ENCODE measurements around the gene SDK2. TPM values are rescaled to one million over a fixed set of nuclear protein-coding genes. Genes with fewer than 3 reads are reported as not detected.

Gene SDK2
- total and polyA plus RNA-seq, 9 donors = 0.40 to 5.4 (median 0.96) TPM

GRCh38 chr17:73293031-73293430 is 351.2 kb downstream of the SDK2 start:
- Histone ChIP-seq H3K4me3 (no peak overlapping the region), H3K4me1 (ENCODE audit: insufficient read depth) (peaks cover 47% of the 10 kb centered on the region), H3K27me3 (no peaks in the 10 kb centered on the region), H3K9me3 (no peaks in the 10 kb centered on the region), H3K36me3 (no peaks in the 10 kb centered on the region), H3K27ac (peak overlapping the region; percentile 47 to 86)
- TF ChIP-seq CTCF (IDR thresholded peaks at IDR 0.05) (no peak), EP300 (IDR thresholded peaks at IDR 0.05) (no peak), POLR2A (IDR thresholded peaks at IDR 0.05) (no peak)
- DNase-seq = peak in 1 of 5 donors; percentile 34
- 54 to 68% (median 54%) methylated on average over 11 of the region's 11 CpGs for WGBS, 3 donors
- intact Hi-C loops (cut with DNase I) = no loop called here

GRCh38 chr17:73292031-73292531 is 352.2 kb downstream of the SDK2 start:
- no peaks in the 10 kb centered on the region for H3K36me3 ChIP-seq
- TF ChIP-seq CTCF (IDR thresholded peaks at IDR 0.05) = no peak
- no peak for TF ChIP-seq EP300 (IDR thresholded peaks at IDR 0.05)
- TF ChIP-seq POLR2A (IDR thresholded peaks at IDR 0.05) = no peak
- peaks cover 55% of the 10 kb centered on the region for H3K4me1 ChIP-seq (ENCODE audit: insufficient read depth)
- peak overlapping the region; percentile 49 to 86 for H3K27ac ChIP-seq
- no peaks in the 10 kb centered on the region for H3K9me3 ChIP-seq
- DNase-seq = no peak
- H3K4me3 ChIP-seq = peak overlapping the region; percentile 22
- no peaks in the 10 kb centered on the region for H3K27me3 ChIP-seq
- 43 to 60% (median 56%) methylated on average over 9 to 12 of the region's 12 CpGs for WGBS, 3 donors
- intact Hi-C loops (cut with DNase I) = no loop called here

GRCh38 chr17:73291260-73291801 is 352.9 kb downstream of the SDK2 start:
- Histone ChIP-seq H3K4me3 (peak overlapping the region; percentile 22), H3K36me3 (no peaks in the 10 kb centered on the region), H3K27ac (peak overlapping the region; percentile 49 to 86), H3K9me3 (no peaks in the 10 kb centered on the region), H3K27me3 (no peaks in the 10 kb centered on the region), H3K4me1 (ENCODE audit: insufficient read depth) (peaks cover 62% of the 10 kb centered on the region)
- intact Hi-C loops (cut with DNase I) = no loop called here
- peak; percentile 66 to 71 (median 67) for DNase-seq
- TF ChIP-seq EP300 (IDR thresholded peaks at IDR 0.05) (no peak), POLR2A (IDR thresholded peaks at IDR 0.05) (no peak), CTCF (IDR thresholded peaks at IDR 0.05) (no peak)
- 40 to 50% (median 44%) methylated on average over 8 of the region's 8 CpGs for WGBS, 3 donors

- Histone ChIP-seq H3K27ac (peak overlapping the region; percentile 49 to 86), H3K9me3 (no peaks in the 10 kb centered on the region), H3K4me1 (ENCODE audit: insufficient read depth) (peaks cover 69% of the 10 kb centered on the region), H3K4me3 (no peak overlapping the region), H3K27me3 (no peaks in the 10 kb centered on the region), H3K36me3 (no peaks in the 10 kb centered on the region)
- intact Hi-C loops (cut with DNase I) = no loop called here
- no peak for DNase-seq
- 79 to 82% (median 81%) methylated on average over 16 of the region's 16 CpGs for WGBS, 3 donors
- TF ChIP-seq CTCF (IDR thresholded peaks at IDR 0.05) = no peak
- no peak for TF ChIP-seq POLR2A (IDR thresholded peaks at IDR 0.05)
- no peak for TF ChIP-seq EP300 (IDR thresholded peaks at IDR 0.05)
Observed at GRCh38 chr17:73290399-73291259, 353.6 kb downstream of the SDK2 start.

Data from ovary (tissue), 9 donors.